A549 (cell line): ENCODE data around the gene BANF2.
A peak's percentile ranks its signal among the peaks of the same experiment; 100 is the strongest.

Source experiments
- CEBPB ChIP-seq, 2 experiments: fragments of >200 bp in 1 of 2; sonication (Bioruptor Twin) in 1 of 2; formaldehyde crosslinking in 1 of 2; IDR thresholded peaks; 2 replicates each; pipeline ENCODE4 v1.6.1; 2012 to 2016
- CHD2 ChIP-seq: fragments of 150-350 bp; IDR thresholded peaks from 2 replicates; pipeline ENCODE4 v1.6.1; 2014; ENCODE audit warnings: low read length; ENCODE audit not compliant: partially characterized antibody
- ELK1 ChIP-seq: fragments of 150-350 bp; IDR thresholded peaks from 2 replicates; pipeline ENCODE4 v1.6.1; 2014; ENCODE audit warnings: low read depth, mild to moderate bottlenecking, low read length
- EP300 ChIP-seq, 2 experiments: fragments of >200 bp; sonication (Bioruptor Twin); formaldehyde crosslinking; IDR thresholded peaks; 2 replicates in 1 of 2; 3 replicates in 1 of 2; pipeline ENCODE4 v1.6.1; 2016 to 2017
- MAZ ChIP-seq: fragments of 150-350 bp; IDR thresholded peaks from 2 replicates; pipeline ENCODE4 v1.6.1; 2014; ENCODE audit warnings: antibody characterized with exemption, low read depth, low read length, borderline replicate concordance
- PBX3 ChIP-seq: IDR thresholded peaks from 2 replicates; pipeline ENCODE4 v1.6.1; 2012
- PHF8 ChIP-seq: fragments of 200-600 bp; sonication (generic); IDR thresholded peaks from 2 replicates; pipeline ENCODE4 v1.6.1; 2016; ENCODE audit warnings: low read depth, mild to moderate bottlenecking, antibody characterized with exemption, moderate library complexity, borderline replicate concordance
- RAD21 ChIP-seq, 2 experiments: fragments of >200 bp in 1 of 2; sonication (Bioruptor Twin) in 1 of 2; formaldehyde crosslinking in 1 of 2; IDR thresholded peaks in 1 of 2; conservative IDR thresholded peaks in 1 of 2; 2 replicates in 1 of 2; 3 replicates in 1 of 2; pipeline ENCODE4 v1.6.1; 2012 to 2018; ENCODE audit warnings: inconsistent platforms in 1 of 2
- REST ChIP-seq: fragments of 200-600 bp; sonication (generic); IDR thresholded peaks from 2 replicates; pipeline ENCODE4 v1.6.1; 2016; ENCODE audit warnings: antibody characterized with exemption, mild to moderate bottlenecking, moderate library complexity
- RFX5 ChIP-seq: fragments of 450-650 bp; IDR thresholded peaks from 2 replicates; pipeline ENCODE4 v1.7.1; 2014; ENCODE audit warnings: antibody characterized with exemption, mild to moderate bottlenecking, moderate library complexity
- TF ChIP-seq, protein P1 (sequence below): fragments of 250-450 bp; sonication (Bioruptor Pico); IDR thresholded peaks from 2 replicates; pipeline ENCODE4 v1.5.0; 2021; ENCODE audit warnings: mild to moderate bottlenecking, moderate library complexity, borderline replicate concordance
- TF ChIP-seq, protein P2 (sequence below): fragments of >200 bp; sonication (Bioruptor Twin); formaldehyde crosslinking; IDR thresholded peaks from 3 replicates; pipeline ENCODE4 v1.5.1; 2016
- TF ChIP-seq, protein P3 (sequence below): fragments of 450-650 bp; IDR thresholded peaks from 2 replicates; pipeline ENCODE4 v1.6.1; 2014; ENCODE audit warnings: antibody characterized with exemption

DNA sequence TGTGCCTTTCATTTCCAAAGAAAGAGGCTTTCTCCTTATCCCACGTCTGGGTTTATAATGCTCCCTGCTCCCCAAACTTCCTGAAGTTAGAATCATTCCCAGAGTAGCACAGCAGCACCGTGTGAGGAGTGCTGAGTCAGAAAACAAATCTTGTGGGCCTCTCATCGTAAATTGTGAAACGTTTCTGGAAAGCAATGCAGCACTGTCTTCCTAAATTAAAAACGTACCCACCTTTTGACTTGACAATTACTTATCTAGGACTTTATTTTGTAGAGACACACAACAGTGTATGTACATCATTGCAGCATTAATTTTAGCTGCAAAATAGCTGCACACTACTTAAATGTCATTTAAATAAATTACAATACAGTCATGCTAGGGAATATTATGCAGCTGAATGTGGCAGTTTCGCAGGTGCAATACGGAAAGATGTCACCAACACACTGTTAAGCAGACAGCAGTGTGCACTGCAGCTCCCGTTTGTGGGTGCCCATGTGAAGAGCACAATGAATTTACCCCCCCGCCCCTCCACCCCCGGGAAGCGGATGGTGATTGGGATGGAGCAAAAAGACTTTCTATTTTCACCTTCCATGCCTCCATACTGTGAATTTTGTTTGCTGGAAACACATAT lies 48.5 kb upstream of the BANF2 start:
- TF ChIP-seq, protein P1, sequence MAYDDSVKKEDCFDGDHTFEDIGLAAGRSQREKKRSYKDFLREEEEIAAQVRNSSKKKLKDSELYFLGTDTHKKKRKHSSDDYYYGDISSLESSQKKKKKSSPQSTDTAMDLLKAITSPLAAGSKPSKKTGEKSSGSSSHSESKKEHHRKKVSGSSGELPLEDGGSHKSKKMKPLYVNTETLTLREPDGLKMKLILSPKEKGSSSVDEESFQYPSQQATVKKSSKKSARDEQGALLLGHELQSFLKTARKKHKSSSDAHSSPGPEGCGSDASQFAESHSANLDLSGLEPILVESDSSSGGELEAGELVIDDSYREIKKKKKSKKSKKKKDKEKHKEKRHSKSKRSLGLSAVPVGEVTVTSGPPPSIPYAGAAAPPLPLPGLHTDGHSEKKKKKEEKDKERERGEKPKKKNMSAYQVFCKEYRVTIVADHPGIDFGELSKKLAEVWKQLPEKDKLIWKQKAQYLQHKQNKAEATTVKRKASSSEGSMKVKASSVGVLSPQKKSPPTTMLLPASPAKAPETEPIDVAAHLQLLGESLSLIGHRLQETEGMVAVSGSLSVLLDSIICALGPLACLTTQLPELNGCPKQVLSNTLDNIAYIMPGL: no peak
- TF ChIP-seq, protein P2, sequence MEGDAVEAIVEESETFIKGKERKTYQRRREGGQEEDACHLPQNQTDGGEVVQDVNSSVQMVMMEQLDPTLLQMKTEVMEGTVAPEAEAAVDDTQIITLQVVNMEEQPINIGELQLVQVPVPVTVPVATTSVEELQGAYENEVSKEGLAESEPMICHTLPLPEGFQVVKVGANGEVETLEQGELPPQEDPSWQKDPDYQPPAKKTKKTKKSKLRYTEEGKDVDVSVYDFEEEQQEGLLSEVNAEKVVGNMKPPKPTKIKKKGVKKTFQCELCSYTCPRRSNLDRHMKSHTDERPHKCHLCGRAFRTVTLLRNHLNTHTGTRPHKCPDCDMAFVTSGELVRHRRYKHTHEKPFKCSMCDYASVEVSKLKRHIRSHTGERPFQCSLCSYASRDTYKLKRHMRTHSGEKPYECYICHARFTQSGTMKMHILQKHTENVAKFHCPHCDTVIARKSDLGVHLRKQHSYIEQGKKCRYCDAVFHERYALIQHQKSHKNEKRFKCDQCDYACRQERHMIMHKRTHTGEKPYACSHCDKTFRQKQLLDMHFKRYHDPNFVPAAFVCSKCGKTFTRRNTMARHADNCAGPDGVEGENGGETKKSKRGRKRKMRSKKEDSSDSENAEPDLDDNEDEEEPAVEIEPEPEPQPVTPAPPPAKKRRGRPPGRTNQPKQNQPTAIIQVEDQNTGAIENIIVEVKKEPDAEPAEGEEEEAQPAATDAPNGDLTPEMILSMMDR: no peak
- no peak for TF ChIP-seq MAZ
- no peak for TF ChIP-seq EP300 (IDR thresholded peaks at IDR 0.05)
- TF ChIP-seq CEBPB (IDR thresholded peaks at IDR 0.05): 0 out of 4 replicates have a peak, but pooled peaks of 1 of the 2 experiments have one; percentile 15
- TF ChIP-seq PBX3: no peak
- no peak for TF ChIP-seq PHF8
- TF ChIP-seq RFX5: no peak
- TF ChIP-seq, protein P3, sequence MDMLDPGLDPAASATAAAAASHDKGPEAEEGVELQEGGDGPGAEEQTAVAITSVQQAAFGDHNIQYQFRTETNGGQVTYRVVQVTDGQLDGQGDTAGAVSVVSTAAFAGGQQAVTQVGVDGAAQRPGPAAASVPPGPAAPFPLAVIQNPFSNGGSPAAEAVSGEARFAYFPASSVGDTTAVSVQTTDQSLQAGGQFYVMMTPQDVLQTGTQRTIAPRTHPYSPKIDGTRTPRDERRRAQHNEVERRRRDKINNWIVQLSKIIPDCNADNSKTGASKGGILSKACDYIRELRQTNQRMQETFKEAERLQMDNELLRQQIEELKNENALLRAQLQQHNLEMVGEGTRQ: no peak
- no peak for TF ChIP-seq RAD21 (conservative IDR thresholded peaks at IDR 0.05 in 1 of 2, IDR thresholded peaks at IDR 0.05 in 1 of 2)
- no peak for TF ChIP-seq CHD2
- TF ChIP-seq REST: no peak
- TF ChIP-seq ELK1: no peak
